GM23338 (cell line): ENCODE results near the gene ACTR6. TPM values are rescaled to one million over a fixed set of nuclear protein-coding genes. Genes with fewer than 3 reads are reported as not detected.

Experiments
- ATAC-seq: fragments of 200-7000 bp; cut with Tn5 transposase; 3 replicates; pipeline ENCODE4 v1.9.1; 2020
- DNase-seq: peaks from one replicate; pipeline ENCODE4 v3.0.0-alpha.2; 2015; ENCODE audit warnings: low spot score
- H2AFZ ChIP-seq: fragments of 200-600 bp; sonication (generic); 2 replicates; pipeline ENCODE4 v1.8.0; 2016; ENCODE audit warnings: antibody characterized with exemption, mild to moderate bottlenecking, moderate library complexity
- H3F3A ChIP-seq: fragments of 200-600 bp; sonication (generic); replicated peaks from 2 replicates; pipeline ENCODE4 v1.8.0; 2017; ENCODE audit warnings: antibody characterized with exemption, mixed run types, low read depth
- H3K27ac ChIP-seq: fragments of 200-600 bp; sonication (generic); 2 replicates; pipeline ENCODE4 v1.6.1; 2016; ENCODE audit warnings: low read depth
- H3K27me3 ChIP-seq: fragments of 200-600 bp; sonication (generic); 2 replicates; pipeline ENCODE4 v1.8.0; 2016; ENCODE audit warnings: mild to moderate bottlenecking, mixed run types, moderate library complexity; ENCODE audit not compliant: insufficient read depth
- H3K36me3 ChIP-seq: fragments of 200-600 bp; sonication (generic); 2 replicates; pipeline ENCODE4 v1.8.0; 2016; ENCODE audit warnings: mild to moderate bottlenecking; ENCODE audit not compliant: insufficient read depth
- H3K4me1 ChIP-seq: fragments of 200-600 bp; sonication (generic); 2 replicates; pipeline ENCODE4 v1.8.0; 2016; ENCODE audit warnings: mild to moderate bottlenecking, moderate library complexity; ENCODE audit not compliant: insufficient read depth
- H3K4me2 ChIP-seq: fragments of 200-600 bp; sonication (generic); 2 replicates; pipeline ENCODE4 v1.7.1; 2017; ENCODE audit warnings: mixed run types
- H3K4me3 ChIP-seq: fragments of 200-600 bp; sonication (generic); 2 replicates; pipeline ENCODE4 v1.6.1; 2016; ENCODE audit warnings: mixed run types
- H3K79me2 ChIP-seq: fragments of 200-600 bp; sonication (generic); replicated peaks from 2 replicates; pipeline ENCODE4 v1.8.0; 2017; ENCODE audit warnings: mild to moderate bottlenecking; ENCODE audit not compliant: insufficient read depth
- H3K9me2 ChIP-seq: fragments of 200-600 bp; sonication (generic); 2 replicates; pipeline ENCODE4 v1.8.0; 2017; ENCODE audit not compliant: insufficient read depth
- H4K20me1 ChIP-seq: fragments of 200-600 bp; sonication (generic); replicated peaks from 2 replicates; pipeline ENCODE4 v1.8.0; 2017; ENCODE audit warnings: mild to moderate bottlenecking; ENCODE audit not compliant: insufficient read depth
- H3K27ac Mint-ChIP-seq: 2 replicates; pipeline ENCODE4 v1.8.0; 2020; ENCODE audit warnings: inconsistent platforms, mild to moderate bottlenecking, moderate library complexity, mixed read lengths
- H3K27me3 Mint-ChIP-seq: 3 replicates; pipeline ENCODE4 v1.8.0; 2022; ENCODE audit warnings: low read depth, mild to moderate bottlenecking, moderate library complexity, mixed read lengths, inconsistent platforms; ENCODE audit not compliant: insufficient read depth, poor library complexity
- H3K36me3 Mint-ChIP-seq: 3 replicates; pipeline ENCODE4 v1.8.0; 2021; ENCODE audit warnings: low read depth, mild to moderate bottlenecking, inconsistent platforms, moderate library complexity, mixed read lengths
- H3K4me1 Mint-ChIP-seq: 3 replicates; pipeline ENCODE4 v1.8.0; 2020; ENCODE audit warnings: mild to moderate bottlenecking, inconsistent platforms, mixed read lengths
- H3K4me3 Mint-ChIP-seq: 3 replicates; pipeline ENCODE4 v1.8.0; 2021; ENCODE audit warnings: moderate library complexity, mild to moderate bottlenecking, inconsistent platforms, mixed read lengths
- H3K9me3 Mint-ChIP-seq: 3 replicates; pipeline ENCODE4 v1.8.0; 2020; ENCODE audit warnings: moderate library complexity, mild to moderate bottlenecking, inconsistent platforms, mixed read lengths
- CREB1 ChIP-seq: fragments of 250-450 bp; sonication (Bioruptor Pico); IDR thresholded peaks from 2 replicates; pipeline ENCODE4 v1.5.0; 2020; ENCODE audit warnings: low read depth, mild to moderate bottlenecking, moderate library complexity
- CTCF ChIP-seq, 2 experiments: fragments of 200-600 bp in 1 of 2; sonication (generic) in 1 of 2; conservative IDR thresholded peaks; 2 replicates each; pipeline versions ENCODE4 v1.5.1 to v1.6.1; 2016 to 2017; ENCODE audit warnings: antibody characterized with exemption in 2 of 2, low read depth in 2 of 2, mild to moderate bottlenecking in 2 of 2, moderate library complexity in 1 of 2
- ETS1 ChIP-seq: IDR thresholded peaks from 2 replicates; pipeline ENCODE4 v1.6.1; 2016; ENCODE audit warnings: antibody characterized with exemption
- EZH2 ChIP-seq: fragments of 200-600 bp; sonication (generic); IDR thresholded peaks from one replicate; pipeline ENCODE4 v1.8.0; 2017; ENCODE audit warnings: antibody characterized with exemption, mild to moderate bottlenecking, low read depth; ENCODE audit not compliant: unreplicated experiment
- EZH2phosphoT487 ChIP-seq: fragments of 200-600 bp; sonication (generic); IDR thresholded peaks from one replicate; pipeline ENCODE4 v1.8.1; 2018; ENCODE audit warnings: antibody characterized with exemption; ENCODE audit not compliant: unreplicated experiment
- JUNB ChIP-seq: IDR thresholded peaks from one replicate; pipeline ENCODE4 v1.6.1; 2016; ENCODE audit warnings: antibody characterized with exemption; ENCODE audit not compliant: unreplicated experiment
- NANOG ChIP-seq: IDR thresholded peaks from 2 replicates; pipeline ENCODE4 v1.6.1; 2016; ENCODE audit warnings: antibody characterized with exemption, borderline replicate concordance
- POLR2AphosphoS5 ChIP-seq: IDR thresholded peaks from 2 replicates; pipeline ENCODE4 v1.6.1; 2016; ENCODE audit warnings: antibody characterized with exemption, low read depth
- STAT1 ChIP-seq: IDR thresholded peaks from one replicate; pipeline ENCODE4 v1.6.1; 2016; ENCODE audit warnings: antibody characterized with exemption; ENCODE audit not compliant: unreplicated experiment
- ZNF114 ChIP-seq: fragments of 250-450 bp; sonication (Bioruptor Pico); IDR thresholded peaks from 2 replicates; pipeline ENCODE4 v1.5.0; 2020; ENCODE audit warnings: mild to moderate bottlenecking, moderate library complexity
- ZNF331 ChIP-seq: fragments of 250-450 bp; sonication (Bioruptor Pico); IDR thresholded peaks from 2 replicates; pipeline ENCODE4 v1.5.0; 2020; ENCODE audit warnings: low read depth, mild to moderate bottlenecking, moderate library complexity
- ZNF462 ChIP-seq: fragments of 250-450 bp; sonication (Bioruptor Pico); IDR thresholded peaks from 2 replicates; pipeline ENCODE4 v1.5.0; 2020; ENCODE audit warnings: mild to moderate bottlenecking, moderate library complexity
- polyA plus RNA-seq: library from polyadenylated mRNA; unstranded; fragments of >200 nt; fragmentation: Nextera tagmentation; extraction: Ambion mirVana; gene quantifications from 2 replicates; pipeline ENCODE4 v1.2.1, GENCODE V29; 2016
- total RNA-seq: library from RNA; depleted of rRNA; stranded (reverse); fragments of >200 nt; shearing (Covaris generic); gene quantifications from 2 replicates; pipeline ENCODE4 v1.2.3, GENCODE V29; 2014
- TF ChIP-seq, protein P1 (sequence below): IDR thresholded peaks from one replicate; pipeline ENCODE4 v1.6.1; 2018; ENCODE audit warnings: antibody characterized with exemption; ENCODE audit not compliant: unreplicated experiment

Gene ACTR6
- total and polyA plus RNA-seq, 2 experiments from 2014 or later, result 30.1 to 42.5 TPM

DNA sequence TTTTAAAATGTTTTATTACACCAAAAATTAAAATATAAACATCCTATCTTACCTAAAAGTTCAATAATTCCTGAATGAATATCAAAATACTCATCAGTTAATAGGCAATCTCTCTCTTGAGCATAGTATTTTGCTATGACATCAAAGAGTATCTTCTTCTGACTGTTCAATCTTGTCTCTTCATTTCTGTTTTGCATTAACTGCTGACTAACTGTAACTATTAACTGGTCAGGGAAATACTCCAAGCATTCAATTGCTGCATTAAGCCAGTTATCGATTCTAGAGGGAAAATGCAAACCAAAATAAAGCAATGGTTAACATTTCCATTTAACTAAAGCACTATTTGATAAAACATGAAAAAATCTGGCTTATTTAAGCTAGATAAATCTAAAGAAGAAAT is 52.8 kb downstream of the ACTR6 start:
- ATAC-seq (no peak), DNase-seq (no peak)
- H3K27ac ChIP-seq, result no peak overlapping the region
- Mint-ChIP-seq H3K27me3 (no peaks in the 10 kb centered on the region), H3K9me3 (no peaks in the 10 kb centered on the region), H3K27ac (no peak overlapping the region), H3K36me3 (no peaks in the 10 kb centered on the region), H3K4me1 (no peaks in the 10 kb centered on the region), H3K4me3 (no peak overlapping the region)
- H3K4me1 ChIP-seq, result no peaks in the 10 kb centered on the region
- no peaks in the 10 kb centered on the region for H3K79me2 ChIP-seq
- no peaks in the 10 kb centered on the region for H3K9me2 ChIP-seq
- no peaks in the 10 kb centered on the region for H3K27me3 ChIP-seq
- no peaks in the 10 kb centered on the region for H3K36me3 ChIP-seq
- H2AFZ ChIP-seq, result no peak overlapping the region
- no peak for TF ChIP-seq NANOG
- no peak for TF ChIP-seq EZH2phosphoT487
- TF ChIP-seq CTCF (conservative IDR thresholded peaks at IDR 0.05; ENCODE audit: low read depth in 2 of 2), result no peak
- no peak for TF ChIP-seq JUNB
- TF ChIP-seq ZNF331 (CRISPR knock-in tag), result no peak
- TF ChIP-seq ETS1, result no peak
- TF ChIP-seq EZH2, result no peak
- no peak for TF ChIP-seq POLR2AphosphoS5
- no peak for TF ChIP-seq CREB1
- TF ChIP-seq, protein P1, sequence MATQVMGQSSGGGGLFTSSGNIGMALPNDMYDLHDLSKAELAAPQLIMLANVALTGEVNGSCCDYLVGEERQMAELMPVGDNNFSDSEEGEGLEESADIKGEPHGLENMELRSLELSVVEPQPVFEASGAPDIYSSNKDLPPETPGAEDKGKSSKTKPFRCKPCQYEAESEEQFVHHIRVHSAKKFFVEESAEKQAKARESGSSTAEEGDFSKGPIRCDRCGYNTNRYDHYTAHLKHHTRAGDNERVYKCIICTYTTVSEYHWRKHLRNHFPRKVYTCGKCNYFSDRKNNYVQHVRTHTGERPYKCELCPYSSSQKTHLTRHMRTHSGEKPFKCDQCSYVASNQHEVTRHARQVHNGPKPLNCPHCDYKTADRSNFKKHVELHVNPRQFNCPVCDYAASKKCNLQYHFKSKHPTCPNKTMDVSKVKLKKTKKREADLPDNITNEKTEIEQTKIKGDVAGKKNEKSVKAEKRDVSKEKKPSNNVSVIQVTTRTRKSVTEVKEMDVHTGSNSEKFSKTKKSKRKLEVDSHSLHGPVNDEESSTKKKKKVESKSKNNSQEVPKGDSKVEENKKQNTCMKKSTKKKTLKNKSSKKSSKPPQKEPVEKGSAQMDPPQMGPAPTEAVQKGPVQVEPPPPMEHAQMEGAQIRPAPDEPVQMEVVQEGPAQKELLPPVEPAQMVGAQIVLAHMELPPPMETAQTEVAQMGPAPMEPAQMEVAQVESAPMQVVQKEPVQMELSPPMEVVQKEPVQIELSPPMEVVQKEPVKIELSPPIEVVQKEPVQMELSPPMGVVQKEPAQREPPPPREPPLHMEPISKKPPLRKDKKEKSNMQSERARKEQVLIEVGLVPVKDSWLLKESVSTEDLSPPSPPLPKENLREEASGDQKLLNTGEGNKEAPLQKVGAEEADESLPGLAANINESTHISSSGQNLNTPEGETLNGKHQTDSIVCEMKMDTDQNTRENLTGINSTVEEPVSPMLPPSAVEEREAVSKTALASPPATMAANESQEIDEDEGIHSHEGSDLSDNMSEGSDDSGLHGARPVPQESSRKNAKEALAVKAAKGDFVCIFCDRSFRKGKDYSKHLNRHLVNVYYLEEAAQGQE, result no peak
- no peak for TF ChIP-seq ZNF462 (CRISPR knock-in tag)
- TF ChIP-seq STAT1, result no peak
- no peak for TF ChIP-seq ZNF114 (CRISPR knock-in tag)
- peaks cover 3% of the 10 kb centered on the region; the same call in 1 of the 2 replicates for H4K20me1 ChIP-seq
- H3K4me2 ChIP-seq, result no peak overlapping the region
- no peaks in the 10 kb centered on the region for H3F3A ChIP-seq
- H3K4me3 ChIP-seq, result no peak overlapping the region
